A549 (cell line): ENCODE data around the gene CERS3. TPM values are rescaled to one million over a fixed set of nuclear protein-coding genes. Genes with fewer than 3 reads are reported as not detected.
"Not testable (repeated sequence)": the region's sequence is repeated elsewhere in the genome, so short reads cannot be mapped to it uniquely, and the experiment has no call there.

Experiments used
- ATAC-seq, 2 experiments: fragments of 200-7000 bp in 1 of 2; fragments of >200 bp in 1 of 2; cut with Nextera tagmentation in 1 of 2; cut with Tn5 transposase in 1 of 2; 3 replicates each; pipeline versions ENCODE4 v1.8.0 to v1.9.1; 2018 to 2020; ENCODE audit warnings: mild to moderate bottlenecking in 1 of 2, moderate library complexity in 1 of 2
- CTCF ChIA-PET: fragments of 300-600 bp; sonication (Branson Sonifier 250); formaldehyde crosslinking; extraction: SDS; loops from one replicate; lab custom pipeline; 2021; ENCODE audit warnings: antibody characterized with exemption, inconsistent platforms; lab: Yijun Ruan, JAX
- POLR2A ChIA-PET: fragments of 350-600 bp; formaldehyde crosslinking; extraction: SDS; loops from one replicate; lab custom pipeline; 2021; ENCODE audit warnings: antibody characterized with exemption, inconsistent platforms; lab: Yijun Ruan, JAX
- DNase-seq, 2 experiments: peaks; one replicate each; pipeline versions ENCODE4 v3.0.0 to v3.0.0-alpha.2; 2011 to 2016; ENCODE audit warnings: low read depth in 1 of 2, low spot score in 1 of 2
- FAIRE-seq: peaks from 2 replicates; lab custom pipeline; 2011; peaks lifted over from hg19 to GRCh38; lab: Jason Lieb, UNC
- H3K27ac ChIP-seq, 2 experiments: fragments of >200 bp; sonication (Bioruptor Twin); formaldehyde crosslinking; 3 replicates each; pipeline ENCODE4 v1.5.1; 2016 to 2017
- H3K4me1 ChIP-seq: fragments of >200 bp; sonication (Bioruptor Twin); formaldehyde crosslinking; 3 replicates; pipeline ENCODE4 v1.6.1; 2016
- H3K4me2 ChIP-seq: fragments of >200 bp; sonication (Bioruptor Twin); formaldehyde crosslinking; 3 replicates; pipeline ENCODE4 v1.6.1; 2016
- H3K4me3 ChIP-seq: fragments of >200 bp; sonication (Bioruptor Twin); formaldehyde crosslinking; 3 replicates; pipeline ENCODE4 v1.5.1; 2016
- H3K9me3 ChIP-seq: fragments of >200 bp; sonication (Bioruptor Twin); formaldehyde crosslinking; 3 replicates; pipeline ENCODE4 v1.6.1; 2016
- BHLHE40 ChIP-seq: IDR thresholded peaks from 2 replicates; pipeline ENCODE4 v1.6.1; 2012; ENCODE audit warnings: low read depth, low read length, inconsistent platforms
- CHD2 ChIP-seq: fragments of 150-350 bp; IDR thresholded peaks from 2 replicates; pipeline ENCODE4 v1.6.1; 2014; ENCODE audit warnings: low read length; ENCODE audit not compliant: partially characterized antibody
- EHF ChIP-seq: fragments of 250-450 bp; sonication (Bioruptor Pico); IDR thresholded peaks from 2 replicates; pipeline ENCODE4 v1.5.0; 2020; ENCODE audit warnings: mild to moderate bottlenecking
- ESRRA ChIP-seq: fragments of 150-350 bp; IDR thresholded peaks from 2 replicates; pipeline ENCODE4 v1.6.1; 2014; ENCODE audit warnings: mild to moderate bottlenecking, low read length, borderline replicate concordance
- FOSB ChIP-seq: fragments of 250-450 bp; sonication (Bioruptor Pico); IDR thresholded peaks from 2 replicates; pipeline ENCODE4 v1.5.0; 2020; ENCODE audit warnings: mild to moderate bottlenecking, moderate library complexity
- FOXS1 ChIP-seq: fragments of 250-450 bp; sonication (Bioruptor Pico); IDR thresholded peaks from 2 replicates; pipeline ENCODE4 v1.5.0; 2020; ENCODE audit warnings: mild to moderate bottlenecking, moderate library complexity
- HEYL ChIP-seq: fragments of 250-450 bp; sonication (Bioruptor Pico); IDR thresholded peaks from 2 replicates; pipeline ENCODE4 v1.8.0; 2021; ENCODE audit warnings: mild to moderate bottlenecking, moderate library complexity
- HOXB13 ChIP-seq: fragments of 250-450 bp; sonication (Bioruptor Pico); IDR thresholded peaks from 2 replicates; pipeline ENCODE4 v1.5.0; 2020; ENCODE audit warnings: low read depth, mild to moderate bottlenecking, moderate library complexity
- HOXB5 ChIP-seq: fragments of 250-450 bp; sonication (Bioruptor Pico); IDR thresholded peaks from 2 replicates; pipeline ENCODE4 v1.5.0; 2020; ENCODE audit warnings: mild to moderate bottlenecking, moderate library complexity
- JUN ChIP-seq, 2 experiments: fragments of >200 bp; sonication (Bioruptor Twin); formaldehyde crosslinking; IDR thresholded peaks; 2 replicates in 1 of 2; 3 replicates in 1 of 2; pipeline ENCODE4 v1.6.1; 2016 to 2017
- MAFK ChIP-seq: fragments of 450-650 bp; IDR thresholded peaks from 2 replicates; pipeline ENCODE4 v1.6.1; 2014; ENCODE audit not compliant: partially characterized antibody
- MYC ChIP-seq: IDR thresholded peaks from 2 replicates; pipeline ENCODE4 v1.6.1; 2012; ENCODE audit warnings: mild to moderate bottlenecking, inconsistent platforms, low read length, improper control_type of control experiment, borderline replicate concordance
- NPAS2 ChIP-seq: fragments of 250-450 bp; sonication (Bioruptor Pico); IDR thresholded peaks from 2 replicates; pipeline ENCODE4 v1.8.0; 2022; ENCODE audit warnings: mild to moderate bottlenecking, moderate library complexity, borderline replicate concordance
- PHF8 ChIP-seq: fragments of 200-600 bp; sonication (generic); IDR thresholded peaks from 2 replicates; pipeline ENCODE4 v1.6.1; 2016; ENCODE audit warnings: low read depth, mild to moderate bottlenecking, antibody characterized with exemption, moderate library complexity, borderline replicate concordance
- POLR2A ChIP-seq: IDR thresholded peaks from 2 replicates; pipeline ENCODE4 v1.6.1; 2012; ENCODE audit warnings: mild to moderate bottlenecking, low read length
- RAD21 ChIP-seq, 2 experiments: fragments of >200 bp in 1 of 2; sonication (Bioruptor Twin) in 1 of 2; formaldehyde crosslinking in 1 of 2; IDR thresholded peaks in 1 of 2; conservative IDR thresholded peaks in 1 of 2; 2 replicates in 1 of 2; 3 replicates in 1 of 2; pipeline ENCODE4 v1.6.1; 2012 to 2018; ENCODE audit warnings: inconsistent platforms in 1 of 2
- RCOR1 ChIP-seq: fragments of 150-350 bp; IDR thresholded peaks from 2 replicates; pipeline ENCODE4 v1.6.1; 2014; ENCODE audit warnings: antibody characterized with exemption, low read length, low read depth
- SREBF2 ChIP-seq: fragments of 450-650 bp; IDR thresholded peaks from 2 replicates; pipeline ENCODE4 v1.6.1; 2014; ENCODE audit warnings: mild to moderate bottlenecking, moderate library complexity
- TFCP2L1 ChIP-seq: fragments of 250-450 bp; sonication (Bioruptor Pico); IDR thresholded peaks from 2 replicates; pipeline ENCODE4 v1.5.0; 2021; ENCODE audit warnings: mild to moderate bottlenecking
- ZNF302 ChIP-seq: fragments of 250-450 bp; sonication (Bioruptor Pico); IDR thresholded peaks from 2 replicates; pipeline ENCODE4 v1.9.0; 2021; ENCODE audit warnings: inconsistent platforms, mild to moderate bottlenecking, moderate library complexity
- WGBS: methylation state at CpG from one replicate; pipeline ENCODE4 v1.1.6; 2017; ENCODE audit errors: missing lambda C conversion rate; 5-methylcytosine and 5-hydroxymethylcytosine counted together
- polyA plus RNA-seq, 4 experiments: library from polyadenylated mRNA; depleted of rRNA in 3 of 4; stranded (reverse); fragments of >200 nt; fragmentation: RNase III in 1 of 4; extraction: RNeasy Plus Mini Kit Qiagen cat#74134 plus additional on column Dnase treatment in 1 of 4; gene quantifications; 2 replicates in 3 of 4; 3 replicates in 1 of 4; pipeline ENCODE4 v1.2.3, GENCODE V29; 2011 to 2017
- TF ChIP-seq, protein P1 (sequence below): fragments of >200 bp; sonication (Bioruptor Twin); formaldehyde crosslinking; IDR thresholded peaks from 3 replicates; pipeline ENCODE4 v1.6.1; 2016
- TF ChIP-seq, protein P2 (sequence below): fragments of >200 bp; sonication (Bioruptor Twin); formaldehyde crosslinking; IDR thresholded peaks from 2 replicates; pipeline ENCODE4 v1.6.1; 2016
- TF ChIP-seq, protein P3 (sequence below): fragments of >200 bp; sonication (Bioruptor Twin); formaldehyde crosslinking; IDR thresholded peaks from 3 replicates; pipeline ENCODE4 v1.5.1; 2016
- TF ChIP-seq, protein P4 (sequence below): fragments of 250-450 bp; sonication (Bioruptor Pico); IDR thresholded peaks from 2 replicates; pipeline ENCODE4 v1.5.0; 2020; ENCODE audit warnings: low read depth, mild to moderate bottlenecking, moderate library complexity
- TF ChIP-seq, protein P5 (sequence below): IDR thresholded peaks from 2 replicates; pipeline ENCODE4 v1.6.1; 2012

The CERS3 gene
- polyA plus RNA-seq, 2 of the 4 experiments (the other 2 are of a cell fraction), result not detected

DNA sequence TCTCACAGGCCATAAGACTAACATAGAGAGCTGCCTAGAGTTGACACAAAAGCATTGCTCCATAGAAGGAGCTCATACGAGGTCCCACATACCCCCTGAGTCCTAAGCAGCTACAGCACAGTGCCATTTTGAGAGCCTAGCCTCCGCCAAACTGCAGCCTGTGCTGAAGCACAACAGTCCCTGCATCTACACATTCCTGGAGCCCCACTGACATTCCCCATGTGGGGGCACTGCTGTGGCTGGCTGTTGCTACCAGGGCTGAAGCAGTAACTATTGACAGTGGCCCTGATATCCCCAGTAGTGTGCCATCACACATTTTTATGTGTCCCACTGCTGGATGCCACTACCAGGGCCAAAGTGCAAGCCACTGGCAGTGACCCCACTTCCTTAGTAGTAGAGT, 80.3 kb downstream of the CERS3 start (continued):
- TF ChIP-seq, protein P1, sequence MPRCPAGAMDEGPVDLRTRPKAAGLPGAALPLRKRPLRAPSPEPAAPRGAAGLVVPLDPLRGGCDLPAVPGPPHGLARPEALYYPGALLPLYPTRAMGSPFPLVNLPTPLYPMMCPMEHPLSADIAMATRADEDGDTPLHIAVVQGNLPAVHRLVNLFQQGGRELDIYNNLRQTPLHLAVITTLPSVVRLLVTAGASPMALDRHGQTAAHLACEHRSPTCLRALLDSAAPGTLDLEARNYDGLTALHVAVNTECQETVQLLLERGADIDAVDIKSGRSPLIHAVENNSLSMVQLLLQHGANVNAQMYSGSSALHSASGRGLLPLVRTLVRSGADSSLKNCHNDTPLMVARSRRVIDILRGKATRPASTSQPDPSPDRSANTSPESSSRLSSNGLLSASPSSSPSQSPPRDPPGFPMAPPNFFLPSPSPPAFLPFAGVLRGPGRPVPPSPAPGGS, result no peak
- no peak for TF ChIP-seq MYC

DNA sequence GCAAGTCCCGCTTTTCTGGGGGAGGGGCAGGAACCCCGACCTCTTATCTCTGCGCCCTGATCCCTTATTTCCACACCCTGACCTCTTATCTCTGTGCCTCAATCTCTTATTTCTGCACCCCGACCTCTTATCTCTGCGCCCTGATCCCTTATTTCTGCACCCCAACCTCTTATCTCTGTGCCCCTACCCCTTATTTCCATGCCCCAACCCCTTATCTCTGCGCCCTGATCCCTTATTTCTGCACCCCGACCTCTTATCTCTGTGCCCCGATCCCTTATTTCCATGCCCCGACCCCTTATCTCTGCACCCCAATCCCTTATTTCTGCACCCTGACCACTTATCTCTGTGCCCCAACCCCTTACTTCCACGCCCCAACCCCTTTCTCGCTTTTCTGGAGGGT, 87.7 kb downstream of the CERS3 start:
- CTCF ChIA-PET, H3K4me1 ChIP-seq, FAIRE-seq, H3K27ac ChIP-seq, H3K4me2 ChIP-seq, H3K4me3 ChIP-seq, ATAC-seq, H3K9me3 ChIP-seq, POLR2A ChIA-PET, DNase-seq: not testable (repeated sequence)
- 24% methylated on average over 11 of the region's 11 CpGs for WGBS

DNA sequence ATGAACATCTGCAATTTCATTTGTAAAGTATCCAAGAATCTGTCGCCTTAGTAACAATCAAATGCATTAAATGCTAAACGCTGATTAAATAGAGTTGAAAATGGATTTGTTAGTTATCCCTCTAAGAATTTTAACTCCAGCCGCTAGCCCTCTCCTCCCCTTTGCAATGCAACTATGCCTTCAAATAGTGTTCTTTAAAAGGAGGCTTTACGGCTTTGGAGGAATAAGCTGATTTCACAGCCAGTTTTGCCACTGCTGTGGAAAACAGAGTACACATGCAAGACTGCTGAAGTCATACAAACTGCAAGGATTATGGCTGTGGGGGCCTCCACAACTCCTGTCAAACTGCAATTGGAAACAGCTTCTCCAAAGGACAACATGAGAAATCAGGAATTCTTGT, 89.2 kb downstream of the CERS3 start:
- no peak for ATAC-seq
- no peak for FAIRE-seq
- ChIA-PET POLR2A (no interaction called here), CTCF (no interaction called here)
- Histone ChIP-seq H3K4me1 (no peaks in the 10 kb centered on the region), H3K9me3 (no peaks in the 10 kb centered on the region), H3K4me3 (no peak overlapping the region), H3K27ac (no peak overlapping the region), H3K4me2 (no peak overlapping the region)
- DNase-seq, result no peak
- TF ChIP-seq HEYL, result no peak
- TF ChIP-seq, protein P1, result no peak
- no peak for TF ChIP-seq HOXB5
- TF ChIP-seq, protein P2, sequence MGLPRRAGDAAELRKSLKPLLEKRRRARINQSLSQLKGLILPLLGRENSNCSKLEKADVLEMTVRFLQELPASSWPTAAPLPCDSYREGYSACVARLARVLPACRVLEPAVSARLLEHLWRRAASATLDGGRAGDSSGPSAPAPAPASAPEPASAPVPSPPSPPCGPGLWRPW, result no peak
- no peak for TF ChIP-seq POLR2A
- TF ChIP-seq, protein P3, sequence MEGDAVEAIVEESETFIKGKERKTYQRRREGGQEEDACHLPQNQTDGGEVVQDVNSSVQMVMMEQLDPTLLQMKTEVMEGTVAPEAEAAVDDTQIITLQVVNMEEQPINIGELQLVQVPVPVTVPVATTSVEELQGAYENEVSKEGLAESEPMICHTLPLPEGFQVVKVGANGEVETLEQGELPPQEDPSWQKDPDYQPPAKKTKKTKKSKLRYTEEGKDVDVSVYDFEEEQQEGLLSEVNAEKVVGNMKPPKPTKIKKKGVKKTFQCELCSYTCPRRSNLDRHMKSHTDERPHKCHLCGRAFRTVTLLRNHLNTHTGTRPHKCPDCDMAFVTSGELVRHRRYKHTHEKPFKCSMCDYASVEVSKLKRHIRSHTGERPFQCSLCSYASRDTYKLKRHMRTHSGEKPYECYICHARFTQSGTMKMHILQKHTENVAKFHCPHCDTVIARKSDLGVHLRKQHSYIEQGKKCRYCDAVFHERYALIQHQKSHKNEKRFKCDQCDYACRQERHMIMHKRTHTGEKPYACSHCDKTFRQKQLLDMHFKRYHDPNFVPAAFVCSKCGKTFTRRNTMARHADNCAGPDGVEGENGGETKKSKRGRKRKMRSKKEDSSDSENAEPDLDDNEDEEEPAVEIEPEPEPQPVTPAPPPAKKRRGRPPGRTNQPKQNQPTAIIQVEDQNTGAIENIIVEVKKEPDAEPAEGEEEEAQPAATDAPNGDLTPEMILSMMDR, result no peak
- TF ChIP-seq NPAS2 (CRISPR knock-in tag), result no peak
- TF ChIP-seq FOXS1 (CRISPR knock-in tag), result no peak
- TF ChIP-seq CHD2, result no peak
- TF ChIP-seq PHF8, result no peak
- no peak for TF ChIP-seq HOXB13
- no peak for TF ChIP-seq JUN (IDR thresholded peaks at IDR 0.05)
- no peak for TF ChIP-seq MYC
- TF ChIP-seq SREBF2, result no peak
- TF ChIP-seq EHF, result no peak
- TF ChIP-seq BHLHE40, result no peak
- TF ChIP-seq RCOR1, result no peak
- 63% methylated on average over 4 of the region's 4 CpGs for WGBS

DNA sequence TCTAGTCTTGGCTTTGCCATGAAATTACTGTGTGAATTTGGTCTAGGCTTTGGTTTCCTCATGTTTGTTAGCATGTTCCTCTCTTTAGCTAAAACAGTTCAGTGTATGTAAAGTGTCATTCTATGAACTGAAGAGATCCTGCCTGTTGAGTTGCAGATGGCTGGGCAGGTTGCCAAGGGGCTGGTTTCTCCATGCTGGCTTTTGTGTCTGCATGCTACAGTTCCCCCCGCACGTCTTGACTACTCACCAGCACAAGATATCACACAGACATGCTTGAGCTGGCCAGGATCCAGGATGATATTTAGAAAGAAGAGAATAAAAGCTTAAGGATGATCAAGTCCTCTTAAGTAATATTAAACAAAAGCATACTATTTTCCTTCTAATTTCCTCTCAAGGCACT, 90.2 kb downstream of the CERS3 start:
- H3K9me3 ChIP-seq, result no peaks in the 10 kb centered on the region
- POLR2A ChIA-PET, result no interaction called here
- 13% methylated on average over 2 of the region's 2 CpGs for WGBS
- TF ChIP-seq TFCP2L1 (no peak), MAFK (no peak), HEYL (no peak), RAD21 (conservative IDR thresholded peaks at IDR 0.05 in 1 of 2, IDR thresholded peaks at IDR 0.05 in 1 of 2) (no peak), FOSB (CRISPR knock-in tag) (no peak), JUN (IDR thresholded peaks at IDR 0.05) (no peak), ESRRA (no peak), ZNF302 (CRISPR knock-in tag) (no peak), PHF8 (no peak)
- TF ChIP-seq, protein P3, result no peak
- TF ChIP-seq, protein P4, sequence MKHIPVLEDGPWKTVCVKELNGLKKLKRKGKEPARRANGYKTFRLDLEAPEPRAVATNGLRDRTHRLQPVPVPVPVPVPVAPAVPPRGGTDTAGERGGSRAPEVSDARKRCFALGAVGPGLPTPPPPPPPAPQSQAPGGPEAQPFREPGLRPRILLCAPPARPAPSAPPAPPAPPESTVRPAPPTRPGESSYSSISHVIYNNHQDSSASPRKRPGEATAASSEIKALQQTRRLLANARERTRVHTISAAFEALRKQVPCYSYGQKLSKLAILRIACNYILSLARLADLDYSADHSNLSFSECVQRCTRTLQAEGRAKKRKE (CRISPR knock-in tag), result no peak
- TF ChIP-seq, protein P5, sequence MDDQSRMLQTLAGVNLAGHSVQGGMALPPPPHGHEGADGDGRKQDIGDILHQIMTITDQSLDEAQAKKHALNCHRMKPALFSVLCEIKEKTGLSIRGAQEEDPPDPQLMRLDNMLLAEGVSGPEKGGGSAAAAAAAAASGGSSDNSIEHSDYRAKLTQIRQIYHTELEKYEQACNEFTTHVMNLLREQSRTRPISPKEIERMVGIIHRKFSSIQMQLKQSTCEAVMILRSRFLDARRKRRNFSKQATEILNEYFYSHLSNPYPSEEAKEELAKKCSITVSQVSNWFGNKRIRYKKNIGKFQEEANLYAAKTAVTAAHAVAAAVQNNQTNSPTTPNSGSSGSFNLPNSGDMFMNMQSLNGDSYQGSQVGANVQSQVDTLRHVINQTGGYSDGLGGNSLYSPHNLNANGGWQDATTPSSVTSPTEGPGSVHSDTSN, result no peak

More for the DNA sequence above, 90.2 kb downstream of the CERS3 start:
- CTCF ChIA-PET, result interaction anchor here (2.3 kb wide), 1 partner anchor 89 kb away, joined by 7 read pairs; no protein-coding TSS in a partner anchor
- no peak overlapping the region for H3K4me3 ChIP-seq
- no peaks in the 10 kb centered on the region for H3K4me1 ChIP-seq
- FAIRE-seq (no peak), ATAC-seq (no peak), DNase-seq (no peak)
- no peak overlapping the region for H3K27ac ChIP-seq
- H3K4me2 ChIP-seq, result no peak overlapping the region
